Endothelial cell (in vitro differentiated cells): ENCODE results near the gene DNAH3. TPM values are rescaled to one million over a fixed set of nuclear protein-coding genes. Genes with fewer than 3 reads are reported as not detected.
"Not testable (repeated sequence)": the region's sequence is repeated elsewhere in the genome, so short reads cannot be mapped to it uniquely, and the experiment has no call there.

Source experiments
- DNase-seq: peaks from one replicate; pipeline ENCODE4 v3.0.0; 2021; ENCODE audit warnings: low spot score
- H3K27ac Mint-ChIP-seq: one replicate; pipeline ENCODE4 v1.8.0; 2021; ENCODE audit warnings: mixed read lengths, inconsistent platforms; ENCODE audit not compliant: unreplicated experiment
- H3K27me3 Mint-ChIP-seq: one replicate; pipeline ENCODE4 v1.8.0; 2021; ENCODE audit warnings: mild to moderate bottlenecking, moderate library complexity, mixed read lengths, inconsistent platforms; ENCODE audit not compliant: unreplicated experiment
- H3K36me3 Mint-ChIP-seq: one replicate; pipeline ENCODE4 v1.8.0; 2021; ENCODE audit warnings: mild to moderate bottlenecking, low read depth, mixed read lengths, inconsistent platforms; ENCODE audit not compliant: unreplicated experiment
- H3K4me1 Mint-ChIP-seq: one replicate; pipeline ENCODE4 v1.8.0; 2021; ENCODE audit warnings: mild to moderate bottlenecking, mixed read lengths, inconsistent platforms; ENCODE audit not compliant: unreplicated experiment
- H3K4me3 Mint-ChIP-seq: one replicate; pipeline ENCODE4 v1.8.0; 2021; ENCODE audit warnings: mild to moderate bottlenecking, mixed read lengths, inconsistent platforms; ENCODE audit not compliant: unreplicated experiment
- H3K9me3 Mint-ChIP-seq: one replicate; pipeline ENCODE4 v1.8.0; 2021; ENCODE audit warnings: mixed read lengths, inconsistent platforms; ENCODE audit not compliant: unreplicated experiment
- CTCF ChIP-seq: fragments of 200-600 bp; sonication (generic); IDR thresholded peaks from one replicate; pipeline ENCODE4 v1.5.0; 2021; ENCODE audit warnings: antibody characterized with exemption; ENCODE audit not compliant: unreplicated experiment
- total RNA-seq: library from RNA; stranded (reverse); fragmentation: NEBNext Ultra II Directional; extraction: Animal tissue kit (Norgen Biotek cat#: 25700); gene quantifications from one replicate; pipeline ENCODE4 v1.2.1, GENCODE V29; 2021; ENCODE audit not compliant: unreplicated experiment

DNAH3 gene
- total RNA-seq, 1 donor from 2014 or later = 0.05 TPM

GRCh38 chr16:21009815-21010214 lies 140.8 kb downstream of the DNAH3 start:
- no peak overlapping the region for H3K4me3 Mint-ChIP-seq
- no peaks in the 10 kb centered on the region for H3K4me1 Mint-ChIP-seq
- no peaks in the 10 kb centered on the region for H3K9me3 Mint-ChIP-seq
- no peak for DNase-seq
- H3K27me3 Mint-ChIP-seq = no peaks in the 10 kb centered on the region
- no peak for TF ChIP-seq CTCF
- H3K27ac Mint-ChIP-seq = no peak overlapping the region
- H3K36me3 Mint-ChIP-seq = no peaks in the 10 kb centered on the region

GRCh38 chr16:21005008-21005407 lies 145.6 kb downstream of the DNAH3 start:
- Mint-ChIP-seq H3K9me3 (no peaks in the 10 kb centered on the region), H3K27me3 (no peaks in the 10 kb centered on the region), H3K4me3 (no peak overlapping the region), H3K36me3 (no peaks in the 10 kb centered on the region), H3K27ac (no peak overlapping the region), H3K4me1 (no peaks in the 10 kb centered on the region)
- no peak for DNase-seq
- TF ChIP-seq CTCF = no peak

GRCh38 chr16:21001262-21001661 lies 149.4 kb downstream of the DNAH3 start:
- no peaks in the 10 kb centered on the region for H3K4me1 Mint-ChIP-seq
- peak; percentile 22 for DNase-seq
- no peak overlapping the region for H3K4me3 Mint-ChIP-seq

DNA sequence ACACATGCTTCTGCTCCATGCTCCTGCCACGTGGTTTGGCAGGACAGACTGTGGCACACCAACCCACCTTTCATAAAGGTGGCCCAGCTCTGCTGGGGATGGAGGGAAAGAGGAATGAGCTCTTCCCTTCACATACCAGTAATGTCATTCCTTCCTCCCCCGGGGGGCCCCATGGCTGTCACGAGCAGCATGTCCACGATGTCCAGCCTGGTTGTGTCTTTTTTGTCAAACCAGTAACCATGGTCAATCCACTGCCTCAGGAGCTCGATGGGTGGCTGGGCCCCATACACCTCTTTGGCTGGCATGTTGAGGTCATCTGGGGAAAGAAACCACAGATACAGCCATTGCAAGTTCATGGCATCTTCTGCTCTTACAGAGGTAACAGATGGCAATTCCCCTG lies 153.5 kb downstream of the DNAH3 start:
- TF ChIP-seq CTCF = no peak
- H3K9me3 Mint-ChIP-seq = no peaks in the 10 kb centered on the region
- no peaks in the 10 kb centered on the region for H3K36me3 Mint-ChIP-seq
- H3K4me1 Mint-ChIP-seq = no peaks in the 10 kb centered on the region
- H3K27me3 Mint-ChIP-seq = no peaks in the 10 kb centered on the region
- DNase-seq = no peak
- H3K27ac Mint-ChIP-seq = no peak overlapping the region
- no peak overlapping the region for H3K4me3 Mint-ChIP-seq

More at GRCh38 chr16:21001262-21001661, 149.4 kb downstream of the DNAH3 start:
- TF ChIP-seq CTCF = peak; percentile 50
- Mint-ChIP-seq H3K27me3 (no peaks in the 10 kb centered on the region), H3K27ac (no peak overlapping the region), H3K36me3 (no peaks in the 10 kb centered on the region), H3K9me3 (no peaks in the 10 kb centered on the region)

- Mint-ChIP-seq H3K27ac (no peak overlapping the region), H3K9me3 (no peaks in the 10 kb centered on the region), H3K36me3 (no peaks in the 10 kb centered on the region), H3K4me3 (no peak overlapping the region), H3K4me1 (no peaks in the 10 kb centered on the region), H3K27me3 (no peaks in the 10 kb centered on the region)
- TF ChIP-seq CTCF = no peak
- DNase-seq = no peak
Observed at GRCh38 chr16:20995711-20996110, 154.9 kb downstream of the DNAH3 start.

DNA sequence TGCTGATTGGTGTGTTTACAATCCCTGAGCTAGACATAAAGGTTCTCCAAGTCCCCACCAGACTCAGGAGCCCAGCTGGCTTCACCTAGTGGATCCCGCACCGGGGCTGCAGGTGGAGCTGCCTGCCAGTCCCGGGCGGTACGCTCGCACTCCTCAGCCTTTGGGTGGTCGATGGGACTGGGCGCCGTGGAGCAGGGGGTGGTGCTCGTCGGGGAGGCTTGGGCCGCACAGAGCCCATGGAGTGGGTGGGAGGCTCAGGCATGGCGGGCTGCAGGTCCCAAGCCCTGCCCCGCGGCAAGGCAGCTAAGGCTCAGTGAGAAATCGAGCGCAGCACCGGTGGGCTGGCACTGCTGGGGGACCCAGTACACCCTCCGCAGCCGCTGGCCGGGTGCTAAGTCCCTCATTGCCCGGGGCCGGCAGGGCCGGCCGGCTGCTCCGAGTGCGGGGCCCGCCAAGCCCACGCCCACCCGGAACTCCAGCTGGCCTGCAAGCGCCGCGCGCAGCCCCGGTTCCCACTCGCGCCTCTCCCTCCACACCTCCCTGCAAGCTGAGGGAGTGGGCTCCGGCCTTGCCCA lies 161.1 kb downstream of the DNAH3 start:
- H3K27me3 Mint-ChIP-seq, H3K4me3 Mint-ChIP-seq, H3K36me3 Mint-ChIP-seq, H3K27ac Mint-ChIP-seq, H3K4me1 Mint-ChIP-seq, H3K9me3 Mint-ChIP-seq, DNase-seq: not testable (repeated sequence)
